HG02623 (cell line): ENCODE data around the gene FYN.
"Not testable (repeated sequence)": the region's sequence is repeated elsewhere in the genome, so short reads cannot be mapped to it uniquely, and the experiment has no call there.

Source experiments
- ATAC-seq: cut with Tn5 transposase; IDR thresholded peaks from one replicate; pipeline ENCODE4 v1.9.1; 2021; ENCODE audit warnings: moderate library complexity; ENCODE audit not compliant: unreplicated experiment

The FYN gene

DNA sequence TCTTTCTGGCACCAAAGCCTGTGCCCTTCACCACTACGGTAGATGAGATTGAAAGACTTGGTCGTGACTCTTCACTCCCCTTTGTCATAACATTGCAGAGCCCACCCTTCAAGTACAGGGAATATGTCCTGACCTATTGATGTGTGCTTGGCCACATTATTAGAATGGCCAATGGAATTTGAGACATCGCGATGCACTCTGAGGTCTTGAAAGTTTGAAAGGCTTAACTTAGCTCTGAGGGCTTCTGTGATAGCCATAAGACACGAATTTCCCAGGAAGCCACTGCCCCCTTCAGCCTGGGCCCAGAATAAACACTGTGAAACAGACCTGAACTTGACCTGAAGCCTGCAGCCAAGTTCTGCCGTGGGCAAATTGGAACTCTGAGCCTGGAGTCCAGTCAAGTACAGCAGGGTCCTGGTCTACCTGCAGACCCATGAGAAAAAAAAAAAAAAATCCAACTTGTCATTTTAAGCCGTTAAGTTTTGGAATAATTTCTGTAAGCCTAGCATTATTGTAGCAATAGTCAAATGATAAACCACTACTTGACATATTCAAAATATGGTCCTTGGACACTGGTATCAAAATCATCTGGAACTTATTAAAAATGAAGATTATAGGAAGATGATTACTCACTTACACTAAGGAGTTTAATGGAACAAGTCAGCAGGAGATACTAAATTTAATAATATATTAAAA lies 230.6 kb downstream of the FYN start:
- ATAC-seq: peak; percentile 53

GRCh38 chr6:111639266-111639665 lies 234.0 kb downstream of the FYN start:
- ATAC-seq: no peak

- ATAC-seq: not testable (repeated sequence)
These were observed 238.3 kb downstream of the FYN start for GRCh38 chr6:111634981-111635380.

DNA sequence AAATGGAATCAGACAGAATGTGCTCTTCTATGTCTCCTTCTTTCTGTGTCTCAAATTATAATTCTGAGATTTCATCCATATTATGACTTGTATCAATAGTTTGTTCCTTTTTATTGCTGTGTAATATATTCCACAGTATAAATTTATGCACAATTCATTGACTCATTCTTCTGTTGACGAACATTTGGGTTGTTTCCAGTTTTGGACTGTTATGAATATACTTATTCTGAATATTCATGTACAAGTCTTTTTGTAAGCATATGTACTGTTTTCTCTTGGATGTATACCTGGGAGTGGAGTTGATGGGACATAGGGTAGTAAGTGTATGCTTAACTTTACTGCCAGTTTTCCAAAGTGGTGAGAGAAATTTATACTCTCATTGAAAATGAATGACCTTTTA lies 239.4 kb downstream of the FYN start:
- no peak for ATAC-seq

DNA sequence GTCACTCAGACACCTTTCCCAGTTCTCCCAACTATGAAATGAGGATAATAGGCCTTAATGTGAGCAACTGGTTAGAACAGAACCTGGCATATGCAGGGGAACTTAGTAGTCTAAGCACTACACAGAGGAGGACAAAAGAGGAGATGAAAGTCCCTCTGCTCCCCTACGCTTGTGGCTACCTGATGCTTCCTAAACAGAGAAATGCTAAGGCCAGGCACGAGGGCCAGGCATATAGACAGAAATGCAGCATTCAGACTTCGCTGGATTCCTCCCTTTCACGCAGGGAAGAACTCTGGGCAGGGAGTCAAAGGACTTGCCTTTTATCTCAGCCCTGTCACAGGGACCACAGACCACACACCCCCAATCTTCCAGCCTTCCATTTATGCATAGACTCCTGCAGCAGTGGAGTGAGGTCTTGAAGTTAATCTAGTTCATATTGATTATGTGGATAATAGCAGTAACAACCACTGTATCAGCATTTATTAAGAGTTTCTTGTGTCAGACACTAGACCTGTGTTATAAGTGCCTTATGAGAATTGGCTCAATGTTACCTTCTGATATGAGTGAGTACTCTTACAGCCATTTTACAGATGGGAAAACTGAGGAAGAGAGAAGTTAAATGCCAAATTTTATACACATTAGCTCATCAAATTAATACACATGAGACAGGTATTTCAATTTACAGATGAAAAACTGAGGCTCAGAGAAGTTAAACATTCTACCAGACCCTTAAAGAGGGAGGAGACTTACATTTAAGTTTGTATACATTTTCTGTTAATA lies 240.6 kb downstream of the FYN start:
- no peak for ATAC-seq

DNA sequence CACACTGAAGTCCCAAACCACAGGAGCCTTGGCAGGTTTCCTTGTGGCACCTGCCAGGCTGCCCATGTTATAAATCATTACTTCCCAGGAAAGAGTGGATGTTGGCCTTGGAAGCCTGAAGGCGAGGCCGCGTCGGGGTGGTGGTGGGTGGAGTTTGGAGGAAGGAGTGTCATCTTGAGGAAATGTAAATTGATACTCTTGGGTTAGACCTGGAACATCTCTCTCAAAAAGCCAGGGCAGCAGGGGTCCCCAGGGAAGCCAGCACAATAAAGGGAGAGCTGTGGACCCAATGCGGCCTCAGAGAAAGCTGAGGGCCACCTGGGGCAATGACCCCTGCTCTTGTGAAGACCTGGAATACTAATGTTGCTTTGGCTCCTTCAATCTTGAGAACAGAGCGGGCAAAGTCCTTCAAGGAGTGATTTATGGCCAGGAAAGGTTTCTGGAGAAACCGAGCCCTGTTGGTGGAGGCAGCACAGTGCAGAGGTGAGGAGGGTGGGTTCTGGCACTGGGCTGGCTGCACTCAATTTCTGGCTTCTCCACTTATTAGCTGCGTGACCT lies 241.3 kb downstream of the FYN start:
- no peak for ATAC-seq

DNA sequence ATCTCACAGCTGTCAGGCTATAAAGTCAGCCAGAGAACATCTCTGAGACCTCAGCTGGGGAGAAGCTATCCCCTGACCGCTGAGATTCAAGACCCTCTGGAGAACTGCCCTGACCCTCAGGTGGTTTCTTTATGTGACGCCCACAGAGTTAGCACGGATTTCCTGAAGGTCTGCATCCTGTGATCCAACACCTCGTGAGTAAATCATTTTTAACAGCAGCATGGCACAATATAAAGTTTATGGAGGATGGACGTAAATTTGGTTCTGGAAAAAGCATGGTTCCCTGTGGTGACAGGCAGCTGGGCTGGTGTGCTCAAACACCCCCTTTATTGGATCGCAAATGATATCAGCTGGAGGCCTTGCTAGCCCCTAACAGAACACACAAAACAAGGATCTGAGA lies 242.2 kb downstream of the FYN start:
- ATAC-seq: no peak

GRCh38 chr6:111628142-111628850 lies 245.0 kb downstream of the FYN start:
- no peak for ATAC-seq

DNA sequence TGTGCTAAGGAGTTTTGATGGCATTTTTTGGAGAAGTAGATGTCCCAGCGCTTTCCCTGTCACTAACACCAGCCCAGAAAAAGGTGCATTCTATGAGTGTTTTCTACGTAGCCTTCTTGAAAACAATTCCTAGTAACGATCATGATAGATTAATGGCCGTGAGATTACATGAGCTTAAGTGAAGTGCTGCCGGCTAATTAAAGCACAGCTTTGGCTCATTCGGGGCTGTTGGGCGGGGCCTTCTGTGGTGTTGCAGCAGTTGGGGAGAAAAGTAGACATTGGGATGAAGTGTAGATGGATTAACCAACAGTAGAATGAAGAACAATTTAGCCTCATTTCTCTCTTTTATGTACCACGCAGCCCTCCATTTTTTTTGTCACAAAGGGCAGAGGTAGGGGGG lies 246.8 kb downstream of the FYN start:
- ATAC-seq: no peak

DNA sequence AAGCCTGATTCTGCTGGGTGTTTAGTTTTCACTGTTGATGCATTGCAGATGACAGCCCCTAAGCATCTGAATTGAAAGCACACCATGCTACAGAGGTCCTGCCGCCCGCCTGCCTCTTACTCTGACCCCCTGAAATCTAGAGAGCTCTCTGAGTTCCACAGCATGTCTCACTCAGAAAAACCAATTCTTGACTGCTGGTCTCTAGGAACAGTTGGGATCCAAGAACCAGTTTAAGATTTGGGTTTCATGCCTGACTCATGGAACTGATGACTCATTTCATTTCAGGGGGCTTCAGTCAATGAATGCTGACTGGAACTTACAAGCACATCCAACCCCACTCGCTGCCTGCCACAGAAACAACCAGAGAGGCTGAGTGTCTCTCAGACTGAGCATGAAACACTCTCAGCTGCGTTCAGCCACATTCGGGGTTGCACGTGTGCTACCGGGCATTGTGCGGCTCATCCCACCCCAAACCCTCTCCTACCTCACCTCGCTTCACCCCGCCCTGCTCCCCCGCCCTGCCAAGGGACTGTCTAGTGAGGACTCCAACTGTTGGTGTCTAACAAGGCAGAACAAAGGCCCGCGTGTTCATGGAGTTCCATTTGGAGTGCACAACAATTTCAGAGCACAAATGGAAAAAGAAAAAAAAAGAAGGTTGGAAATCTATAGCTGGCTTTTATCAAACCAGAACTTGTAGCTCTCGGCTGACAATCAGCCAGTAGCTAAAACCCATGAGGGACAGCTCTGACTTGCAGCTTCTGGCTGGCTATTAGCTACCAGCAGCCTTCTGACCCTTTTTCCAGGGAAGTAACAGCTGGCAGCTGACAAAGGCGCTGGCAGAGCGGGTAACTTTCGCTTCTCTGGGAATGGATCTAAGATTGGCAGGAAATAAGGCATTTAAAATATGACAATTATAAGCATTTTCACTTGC lies 247.5 kb downstream of the FYN start:
- ATAC-seq: no peak

DNA sequence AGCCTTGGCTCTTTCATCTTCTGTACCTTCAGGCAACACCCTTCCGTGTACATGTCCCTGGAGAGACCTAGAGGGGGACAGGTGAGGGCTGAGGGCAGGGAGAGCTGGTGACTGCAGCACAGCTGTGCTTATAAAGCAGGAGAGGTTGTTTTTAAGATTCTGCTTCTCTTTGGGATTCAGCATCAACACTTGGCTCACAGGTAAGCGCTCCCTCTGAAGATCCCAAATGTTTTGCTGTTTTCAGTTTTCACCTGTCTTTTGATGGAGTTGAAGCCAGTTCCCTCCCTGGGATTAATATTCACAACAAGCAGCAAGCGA lies 248.2 kb downstream of the FYN start:
- ATAC-seq: no peak

DNA sequence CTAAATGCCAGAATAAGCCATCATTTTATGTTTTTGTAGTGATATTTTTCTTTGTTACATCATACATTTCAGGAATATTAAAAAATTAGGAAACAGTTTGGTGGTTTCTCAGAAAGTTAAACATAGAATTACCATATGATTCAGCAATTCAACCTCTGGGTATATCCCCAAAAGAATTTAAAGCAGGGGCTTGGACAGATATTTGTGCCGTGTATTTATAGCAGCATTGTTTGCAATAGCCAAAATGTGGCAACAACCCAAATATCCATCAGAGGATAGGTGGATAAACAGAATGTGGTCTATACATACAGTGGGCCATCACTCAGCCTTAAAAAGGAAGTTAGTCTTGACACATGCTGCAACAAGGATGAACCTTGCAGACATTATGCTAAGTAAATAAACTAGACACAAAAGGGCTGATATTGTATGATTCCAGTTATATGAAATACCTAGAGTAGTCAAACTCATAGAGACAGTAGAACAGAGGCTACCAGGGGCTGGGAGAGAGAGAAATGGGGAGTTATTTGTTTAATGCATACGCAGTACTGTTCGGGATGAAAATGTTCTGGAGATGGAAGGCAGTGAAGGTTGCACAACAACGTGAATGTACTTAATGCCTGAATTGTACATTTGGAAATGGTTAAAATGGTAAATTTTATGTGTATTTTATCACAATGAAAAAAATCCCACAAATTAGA lies 248.7 kb downstream of the FYN start:
- ATAC-seq: no peak

- no peak for ATAC-seq
These were observed 250.1 kb downstream of the FYN start for GRCh38 chr6:111623046-111623718.

GRCh38 chr6:111620169-111620568 lies 253.1 kb downstream of the FYN start:
- ATAC-seq: no peak

- ATAC-seq: no peak
These were observed 254.8 kb downstream of the FYN start for GRCh38 chr6:111618407-111618806.

GRCh38 chr6:111617149-111617548 lies 256.1 kb downstream of the FYN start:
- no peak for ATAC-seq

DNA sequence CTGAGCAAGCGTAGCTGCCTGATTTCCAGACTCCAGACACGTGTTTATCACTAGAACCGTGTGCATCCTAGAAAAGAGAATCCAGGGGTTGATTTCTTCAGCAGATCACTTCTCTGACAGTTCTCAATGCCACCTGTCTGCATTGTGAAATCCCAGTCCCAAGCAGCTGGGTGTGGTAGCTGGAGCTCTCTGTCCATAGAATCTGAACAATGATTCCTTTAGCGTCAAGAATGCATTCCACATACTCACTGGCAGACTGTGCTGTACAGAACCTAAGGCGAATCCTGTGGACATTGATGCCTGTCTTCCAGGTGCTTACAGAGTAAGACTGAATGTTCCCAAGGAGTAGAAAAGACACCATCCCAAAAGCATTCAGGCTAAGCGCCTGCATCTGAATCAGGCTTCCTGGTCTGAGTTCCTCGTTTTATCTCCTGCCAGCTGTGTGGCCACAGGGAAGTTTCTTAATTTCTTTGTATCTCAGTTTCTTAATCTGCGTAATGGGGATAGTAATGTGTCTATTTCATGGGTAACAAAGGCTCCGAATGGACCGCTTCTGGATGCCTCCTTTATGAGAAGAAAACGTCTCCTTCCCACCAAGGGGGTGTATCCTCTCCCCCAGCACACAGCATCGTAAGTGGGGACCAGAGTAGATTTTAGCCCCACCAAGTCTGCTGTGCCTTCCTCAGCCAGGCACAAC lies 257.2 kb downstream of the FYN start:
- ATAC-seq: no peak

GRCh38 chr6:111614833-111615582 lies 258.2 kb downstream of the FYN start:
- no peak for ATAC-seq
